ENCODE measurements around the gene GLRA1. TPM values are rescaled to one million over a fixed set of nuclear protein-coding genes. Genes with fewer than 3 reads are reported as not detected.

The GLRA1 gene
- total RNA-seq, 1 experiment from 2014 or later = not detected

- ChIA-PET CTCF (no interaction called here), POLR2A (no interaction called here)
- H3K27me3 Mint-ChIP-seq (ENCODE audit: insufficient read depth, unreplicated experiment) = peaks cover 6% of the 10 kb centered on the region
Observed at GRCh38 chr5:151953833-151954232, 29.2 kb upstream of the GLRA1 start.

DNA sequence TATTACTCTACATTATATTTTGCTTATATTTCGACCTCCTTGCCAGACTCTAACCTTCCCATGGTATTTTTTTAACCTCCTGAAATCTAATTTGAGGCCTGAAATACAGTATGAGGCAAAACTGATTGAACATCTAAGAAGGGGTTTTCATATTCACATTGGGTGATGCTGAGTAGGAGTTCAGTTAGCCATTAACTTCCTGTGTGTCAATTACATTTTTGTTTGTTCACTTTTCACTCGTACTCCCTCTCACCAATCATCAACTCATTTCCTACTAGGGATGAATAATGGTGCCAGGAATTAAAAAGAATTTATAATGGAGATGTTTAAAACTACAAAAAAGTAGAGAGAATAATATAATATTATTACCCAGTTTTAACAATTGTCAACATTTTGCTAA is 27.6 kb upstream of the GLRA1 start:
- Mint-ChIP-seq H3K36me3 (ENCODE audit: insufficient read depth, unreplicated experiment) (no peaks in the 10 kb centered on the region), H3K27ac (ENCODE audit: unreplicated experiment) (no peak overlapping the region), H3K4me3 (ENCODE audit: unreplicated experiment) (no peak overlapping the region), H3K4me1 (ENCODE audit: low read depth, unreplicated experiment) (no peaks in the 10 kb centered on the region), H3K27me3 (ENCODE audit: insufficient read depth, unreplicated experiment) (peaks cover 8% of the 10 kb centered on the region), H3K9me3 (ENCODE audit: unreplicated experiment) (no peaks in the 10 kb centered on the region)
- no peak for TF ChIP-seq CTCF (IDR thresholded peaks at IDR 0.05; ENCODE audit: insufficient read depth in 1 of 2, low read depth in 1 of 2, low read length in 1 of 2, severe bottlenecking in 1 of 2, unreplicated experiment in 1 of 2)
- no peak overlapping the region for H3K4me3 ChIP-seq (ENCODE audit: low read depth, low read length)
- no TSS peak for BruUV-seq (replicated peaks)
- no peak for DNase-seq
- intact Hi-C loops (cut with micrococcal nuclease; ENCODE audit: unreplicated experiment) = no loop called here
- 0 out of 2 replicates have a peak, but pooled peaks cover 1% of the 10 kb centered on the region for H3K27me3 ChIP-seq (replicated peaks; ENCODE audit: control insufficient read depth, insufficient read depth, low read length)
- ChIA-PET POLR2A (no interaction called here), CTCF (no interaction called here)
- H3K4me1 ChIP-seq = no peaks in the 10 kb centered on the region
- no peaks in the 10 kb centered on the region for H3K36me3 ChIP-seq (ENCODE audit: control insufficient read depth, insufficient read depth, low read length)
- no peaks in the 10 kb centered on the region for H3K9me3 ChIP-seq

More at GRCh38 chr5:151953833-151954232, 29.2 kb upstream of the GLRA1 start:
- Mint-ChIP-seq H3K9me3 (ENCODE audit: unreplicated experiment) (no peaks in the 10 kb centered on the region), H3K4me3 (ENCODE audit: unreplicated experiment) (no peak overlapping the region), H3K27ac (ENCODE audit: unreplicated experiment) (no peak overlapping the region), H3K4me1 (ENCODE audit: low read depth, unreplicated experiment) (no peaks in the 10 kb centered on the region), H3K36me3 (ENCODE audit: insufficient read depth, unreplicated experiment) (no peaks in the 10 kb centered on the region)
- Histone ChIP-seq H3K36me3 (ENCODE audit: control insufficient read depth, insufficient read depth, low read length) (no peaks in the 10 kb centered on the region), H3K4me3 (ENCODE audit: low read depth, low read length) (no peak overlapping the region), H3K9me3 (no peaks in the 10 kb centered on the region), H3K4me1 (no peaks in the 10 kb centered on the region), H3K27me3 (replicated peaks; ENCODE audit: control insufficient read depth, insufficient read depth, low read length) (0 out of 2 replicates have a peak, but pooled peaks cover 1% of the 10 kb centered on the region)
- BruUV-seq (replicated peaks) = no TSS peak
- DNase-seq = no peak
- intact Hi-C loops (cut with micrococcal nuclease; ENCODE audit: unreplicated experiment) = no loop called here
- TF ChIP-seq CTCF (IDR thresholded peaks at IDR 0.05; ENCODE audit: insufficient read depth in 1 of 2, low read depth in 1 of 2, low read length in 1 of 2, severe bottlenecking in 1 of 2, unreplicated experiment in 1 of 2) = no peak

GRCh38 chr5:151950706-151951105 is 26.1 kb upstream of the GLRA1 start:
- Mint-ChIP-seq H3K27ac (ENCODE audit: unreplicated experiment) (no peak overlapping the region), H3K4me1 (ENCODE audit: low read depth, unreplicated experiment) (no peaks in the 10 kb centered on the region), H3K4me3 (ENCODE audit: unreplicated experiment) (no peak overlapping the region), H3K9me3 (ENCODE audit: unreplicated experiment) (no peaks in the 10 kb centered on the region), H3K36me3 (ENCODE audit: insufficient read depth, unreplicated experiment) (no peaks in the 10 kb centered on the region), H3K27me3 (ENCODE audit: insufficient read depth, unreplicated experiment) (peaks cover 9% of the 10 kb centered on the region)
- no peak for TF ChIP-seq CTCF (IDR thresholded peaks at IDR 0.05; ENCODE audit: insufficient read depth in 1 of 2, low read depth in 1 of 2, low read length in 1 of 2, severe bottlenecking in 1 of 2, unreplicated experiment in 1 of 2)
- 0 out of 2 replicates have a peak, but pooled peaks cover 1% of the 10 kb centered on the region for H3K27me3 ChIP-seq (replicated peaks; ENCODE audit: control insufficient read depth, insufficient read depth, low read length)
- intact Hi-C loops (cut with micrococcal nuclease; ENCODE audit: unreplicated experiment) = no loop called here
- H3K36me3 ChIP-seq (ENCODE audit: control insufficient read depth, insufficient read depth, low read length) = no peaks in the 10 kb centered on the region
- ChIA-PET POLR2A (no interaction called here), CTCF (no interaction called here)
- no peak overlapping the region for H3K4me3 ChIP-seq (ENCODE audit: low read depth, low read length)
- no peaks in the 10 kb centered on the region for H3K9me3 ChIP-seq
- DNase-seq = no peak
- no peaks in the 10 kb centered on the region for H3K4me1 ChIP-seq
- no TSS peak for BruUV-seq (replicated peaks)
